Measurements from ENCODE around the gene HNRNPA1L2. TPM values are rescaled to one million over a fixed set of nuclear protein-coding genes. Genes with fewer than 3 reads are reported as not detected.
"Not testable (repeated sequence)": the region's sequence is repeated elsewhere in the genome, so short reads cannot be mapped to it uniquely, and the experiment has no call there.

HNRNPA1L2 gene
- total RNA-seq, result 1 to 10 TPM; 4.4 to 8.1 TPM

GRCh38 chr13:52642131-52642530 is at the start of gene HNRNPA1L2:
Gene HNRNPA1L2 (plus strand): TSS chr13:52642431. CDS start chr13:52642493, 62 bp downstream.
- peaks cover 63% of the 10 kb centered on the region for H3K36me3 Mint-ChIP-seq (ENCODE audit: low read depth)
- H3K27me3 Mint-ChIP-seq, result no peaks in the 10 kb centered on the region
- no peak for ATAC-seq (replicated peaks)

GRCh38 chr13:52593175-52593574 is 49.1 kb upstream of the HNRNPA1L2 start:
- not testable (repeated sequence) for H3K4me1 Mint-ChIP-seq; ATAC-seq (replicated peaks); H3K36me3 Mint-ChIP-seq (ENCODE audit: low read depth); H3K9me3 Mint-ChIP-seq; H3K4me3 Mint-ChIP-seq; H3K27ac Mint-ChIP-seq
- peaks cover 40% of the 10 kb centered on the region for H3K27me3 Mint-ChIP-seq

More at GRCh38 chr13:52642131-52642530, at the start of gene HNRNPA1L2:
- Mint-ChIP-seq H3K9me3 (no peaks in the 10 kb centered on the region), H3K27ac (peak within 1 kb of the TSS; percentile 29), H3K4me1 (no peaks in the 10 kb centered on the region), H3K4me3 (no peak within 1 kb of the TSS)

GRCh38 chr13:52593812-52594211 is 48.4 kb upstream of the HNRNPA1L2 start:
- not testable (repeated sequence) for H3K4me1 Mint-ChIP-seq; H3K9me3 Mint-ChIP-seq; H3K36me3 Mint-ChIP-seq (ENCODE audit: low read depth); H3K27ac Mint-ChIP-seq; H3K4me3 Mint-ChIP-seq; ATAC-seq (replicated peaks)
- H3K27me3 Mint-ChIP-seq, result peaks cover 43% of the 10 kb centered on the region

- not testable (repeated sequence) for H3K36me3 Mint-ChIP-seq (ENCODE audit: low read depth)
Measured at GRCh38 chr13:52594295-52594694, 47.9 kb upstream of the HNRNPA1L2 start.

GRCh38 chr13:52597676-52598075 is 44.6 kb upstream of the HNRNPA1L2 start:
- Mint-ChIP-seq H3K27ac (no peak overlapping the region), H3K27me3 (peaks cover 27% of the 10 kb centered on the region), H3K4me1 (no peaks in the 10 kb centered on the region), H3K36me3 (ENCODE audit: low read depth) (no peaks in the 10 kb centered on the region), H3K4me3 (no peak overlapping the region), H3K9me3 (no peaks in the 10 kb centered on the region)
- ATAC-seq (replicated peaks), result no peak

More at GRCh38 chr13:52594295-52594694, 47.9 kb upstream of the HNRNPA1L2 start:
- not testable (repeated sequence) for ATAC-seq (replicated peaks); H3K27ac Mint-ChIP-seq; H3K9me3 Mint-ChIP-seq; H3K4me3 Mint-ChIP-seq; H3K4me1 Mint-ChIP-seq
- H3K27me3 Mint-ChIP-seq, result peaks cover 48% of the 10 kb centered on the region

GRCh38 chr13:52599037-52599847 is 43.0 kb upstream of the HNRNPA1L2 start:
- H3K9me3 Mint-ChIP-seq, result no peaks in the 10 kb centered on the region
- no peaks in the 10 kb centered on the region for H3K4me1 Mint-ChIP-seq
- peak; percentile 2 for ATAC-seq (replicated peaks)
- H3K36me3 Mint-ChIP-seq (ENCODE audit: low read depth), result no peaks in the 10 kb centered on the region
- H3K27ac Mint-ChIP-seq, result no peak overlapping the region
- H3K4me3 Mint-ChIP-seq, result peak overlapping the region; percentile 74
- H3K27me3 Mint-ChIP-seq, result peaks cover 19% of the 10 kb centered on the region

- ATAC-seq (replicated peaks), result peak; percentile 68
- peaks cover 17% of the 10 kb centered on the region for H3K27me3 Mint-ChIP-seq
- no peaks in the 10 kb centered on the region for H3K36me3 Mint-ChIP-seq (ENCODE audit: low read depth)
- peak overlapping the region; percentile 74 for H3K4me3 Mint-ChIP-seq
- H3K27ac Mint-ChIP-seq, result no peak overlapping the region
- H3K9me3 Mint-ChIP-seq, result no peaks in the 10 kb centered on the region
- H3K4me1 Mint-ChIP-seq, result no peaks in the 10 kb centered on the region
Measured at GRCh38 chr13:52599848-52600603, 42.2 kb upstream of the HNRNPA1L2 start.

- H3K36me3 Mint-ChIP-seq (ENCODE audit: low read depth), result no peaks in the 10 kb centered on the region
- no peak overlapping the region for H3K27ac Mint-ChIP-seq
- H3K9me3 Mint-ChIP-seq, result no peaks in the 10 kb centered on the region
- peaks cover 17% of the 10 kb centered on the region for H3K27me3 Mint-ChIP-seq
- no peak for ATAC-seq (replicated peaks)
- H3K4me3 Mint-ChIP-seq, result peak overlapping the region; percentile 18
- no peaks in the 10 kb centered on the region for H3K4me1 Mint-ChIP-seq
Measured at GRCh38 chr13:52600666-52601065, 41.6 kb upstream of the HNRNPA1L2 start.

- H3K4me1 Mint-ChIP-seq; ATAC-seq (replicated peaks); H3K27ac Mint-ChIP-seq; H3K27me3 Mint-ChIP-seq; H3K9me3 Mint-ChIP-seq; H3K4me3 Mint-ChIP-seq; H3K36me3 Mint-ChIP-seq (ENCODE audit: low read depth): not testable (repeated sequence)
Measured at GRCh38 chr13:52603316-52603715, 38.9 kb upstream of the HNRNPA1L2 start.

- not testable (repeated sequence) for H3K4me1 Mint-ChIP-seq; H3K36me3 Mint-ChIP-seq (ENCODE audit: low read depth); H3K9me3 Mint-ChIP-seq
Measured at GRCh38 chr13:52606126-52606525, 36.1 kb upstream of the HNRNPA1L2 start.

GRCh38 chr13:52606795-52607194 is 35.4 kb upstream of the HNRNPA1L2 start:
- H3K27ac Mint-ChIP-seq; H3K36me3 Mint-ChIP-seq (ENCODE audit: low read depth); H3K4me1 Mint-ChIP-seq; ATAC-seq (replicated peaks); H3K9me3 Mint-ChIP-seq; H3K27me3 Mint-ChIP-seq; H3K4me3 Mint-ChIP-seq: not testable (repeated sequence)

More at GRCh38 chr13:52606126-52606525, 36.1 kb upstream of the HNRNPA1L2 start:
- not testable (repeated sequence) for H3K4me3 Mint-ChIP-seq; ATAC-seq (replicated peaks); H3K27ac Mint-ChIP-seq; H3K27me3 Mint-ChIP-seq

GRCh38 chr13:52608184-52608583 is 34.0 kb upstream of the HNRNPA1L2 start:
- ATAC-seq (replicated peaks); H3K4me1 Mint-ChIP-seq; H3K27ac Mint-ChIP-seq; H3K9me3 Mint-ChIP-seq; H3K4me3 Mint-ChIP-seq; H3K27me3 Mint-ChIP-seq; H3K36me3 Mint-ChIP-seq (ENCODE audit: low read depth): not testable (repeated sequence)

- not testable (repeated sequence) for H3K9me3 Mint-ChIP-seq; H3K36me3 Mint-ChIP-seq (ENCODE audit: low read depth)
Measured at GRCh38 chr13:52609013-52609606, 33.1 kb upstream of the HNRNPA1L2 start.

GRCh38 chr13:52610158-52610557 is 32.1 kb upstream of the HNRNPA1L2 start:
- not testable (repeated sequence) for H3K36me3 Mint-ChIP-seq (ENCODE audit: low read depth); H3K27me3 Mint-ChIP-seq; H3K27ac Mint-ChIP-seq; H3K9me3 Mint-ChIP-seq; H3K4me1 Mint-ChIP-seq; ATAC-seq (replicated peaks); H3K4me3 Mint-ChIP-seq

More at GRCh38 chr13:52609013-52609606, 33.1 kb upstream of the HNRNPA1L2 start:
- H3K27ac Mint-ChIP-seq; ATAC-seq (replicated peaks); H3K4me3 Mint-ChIP-seq; H3K4me1 Mint-ChIP-seq; H3K27me3 Mint-ChIP-seq: not testable (repeated sequence)

Data from activated T-helper 17 cell treated with anti-CD3 and anti-CD28 coated beads, Interleukin-2, amount 50 U/mL, for 72 hours (primary cell).